Measurements from ENCODE around the gene GNS. TPM values are rescaled to one million over a fixed set of nuclear protein-coding genes. Genes with fewer than 3 reads are reported as not detected.

GNS gene
- total RNA-seq, 1 experiment from 2014 or later: 26.0 TPM

DNA sequence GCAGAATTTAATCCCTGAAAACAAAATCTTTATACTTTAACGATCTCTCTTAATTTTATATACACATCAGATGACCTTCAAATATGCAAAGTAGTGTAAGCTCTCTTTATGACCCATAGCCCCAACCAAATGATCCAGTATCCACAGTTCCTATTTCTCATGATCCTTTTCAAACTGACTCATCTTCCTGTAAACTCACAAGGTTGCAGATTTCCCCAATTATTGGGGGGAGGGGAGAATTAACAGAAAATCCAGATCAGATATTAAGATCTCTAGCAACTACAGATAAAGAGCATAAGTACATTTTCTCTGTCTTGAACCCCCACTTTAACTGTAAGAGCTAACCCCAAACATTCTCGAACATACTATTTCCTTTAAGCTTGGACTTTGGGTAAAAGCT is 12.5 kb downstream of the GNS start:
- WGBS (ENCODE audit: extremely low coverage, insufficient read length, low lambda C conversion rate): 100% methylated on average over 1 of the region's 2 CpGs
- H2AFZ ChIP-seq (ENCODE audit: low read length): no peak overlapping the region

More for the DNA sequence above, 12.5 kb downstream of the GNS start:
- no peak overlapping the region for H3K4me3 Mint-ChIP-seq
- Histone ChIP-seq H3K56ac (ENCODE audit: insufficient read length, low read depth, low read length) (no peak overlapping the region), H3K79me2 (ENCODE audit: insufficient read depth, low read length) (no peaks in the 10 kb centered on the region), H4K91ac (ENCODE audit: insufficient read length, low read depth, low read length) (no peak overlapping the region), H3K23ac (ENCODE audit: insufficient read length, low read depth, low read length) (no peak overlapping the region), H2BK20ac (ENCODE audit: low read depth, low read length, poor library complexity, severe bottlenecking) (no peak overlapping the region), H3K14ac (ENCODE audit: insufficient read depth, low read length) (no peak overlapping the region), H3K27ac (ENCODE audit: insufficient read length, low read depth, low read length) (no peak overlapping the region), H2BK120ac (ENCODE audit: low read depth, low read length, poor library complexity, severe bottlenecking) (no peak overlapping the region), H3T11ph (ENCODE audit: low read length) (no peak overlapping the region), H3K23me2 (ENCODE audit: insufficient read length, low read depth, low read length, poor library complexity, severe bottlenecking) (no peaks in the 10 kb centered on the region), H4K20me1 (ENCODE audit: control insufficient read depth, insufficient read depth, insufficient read length) (no peaks in the 10 kb centered on the region), H3K79me1 (ENCODE audit: insufficient read depth, low read depth, low read length, poor library complexity, severe bottlenecking) (no peaks in the 10 kb centered on the region), H3K4ac (ENCODE audit: low read depth, low read length) (no peak overlapping the region), H3K18ac (ENCODE audit: insufficient read length, low read depth, low read length) (no peak overlapping the region), H2BK15ac (ENCODE audit: low read depth, low read length) (no peak overlapping the region), H2BK12ac (ENCODE audit: insufficient read length, low read depth, low read length) (no peak overlapping the region), H4K5ac (ENCODE audit: insufficient read length, low read depth, low read length) (no peak overlapping the region), H3K27me3 (ENCODE audit: insufficient read depth, low read length) (no peaks in the 10 kb centered on the region), H2AK5ac (ENCODE audit: insufficient read length, low read length) (no peak overlapping the region), H3K9ac (ENCODE audit: extremely low read depth, insufficient read length, low read length) (no peak overlapping the region), H3K4me1 (ENCODE audit: insufficient read depth, low read length) (no peaks in the 10 kb centered on the region), H3K9me3 (ENCODE audit: control insufficient read depth, low read depth, low read length) (no peaks in the 10 kb centered on the region), H4K8ac (replicated peaks; ENCODE audit: insufficient read length, low read depth, low read length) (no peak overlapping the region), H3K4me2 (ENCODE audit: insufficient read depth, insufficient read length, low read length) (no peak overlapping the region), H2BK5ac (ENCODE audit: insufficient read length, low read length) (no peak overlapping the region)
- peaks cover 0 to 2% of the 10 kb centered on the region in 2 experiments; a peak in 1 of 5 replicates for H3K9me3 Mint-ChIP-seq
- H3K27ac Mint-ChIP-seq: no peak overlapping the region
- no peaks in the 10 kb centered on the region for H3K4me1 Mint-ChIP-seq
- no peaks in the 10 kb centered on the region for H3K27me3 Mint-ChIP-seq (ENCODE audit: low read depth)
- peaks cover 18 to 67% (median 52%) of the 10 kb centered on the region in 3 experiments for H3K36me3 Mint-ChIP-seq (ENCODE audit: insufficient read depth in 1 of 3, low read depth in 3 of 3)
- TF ChIP-seq, protein P1, sequence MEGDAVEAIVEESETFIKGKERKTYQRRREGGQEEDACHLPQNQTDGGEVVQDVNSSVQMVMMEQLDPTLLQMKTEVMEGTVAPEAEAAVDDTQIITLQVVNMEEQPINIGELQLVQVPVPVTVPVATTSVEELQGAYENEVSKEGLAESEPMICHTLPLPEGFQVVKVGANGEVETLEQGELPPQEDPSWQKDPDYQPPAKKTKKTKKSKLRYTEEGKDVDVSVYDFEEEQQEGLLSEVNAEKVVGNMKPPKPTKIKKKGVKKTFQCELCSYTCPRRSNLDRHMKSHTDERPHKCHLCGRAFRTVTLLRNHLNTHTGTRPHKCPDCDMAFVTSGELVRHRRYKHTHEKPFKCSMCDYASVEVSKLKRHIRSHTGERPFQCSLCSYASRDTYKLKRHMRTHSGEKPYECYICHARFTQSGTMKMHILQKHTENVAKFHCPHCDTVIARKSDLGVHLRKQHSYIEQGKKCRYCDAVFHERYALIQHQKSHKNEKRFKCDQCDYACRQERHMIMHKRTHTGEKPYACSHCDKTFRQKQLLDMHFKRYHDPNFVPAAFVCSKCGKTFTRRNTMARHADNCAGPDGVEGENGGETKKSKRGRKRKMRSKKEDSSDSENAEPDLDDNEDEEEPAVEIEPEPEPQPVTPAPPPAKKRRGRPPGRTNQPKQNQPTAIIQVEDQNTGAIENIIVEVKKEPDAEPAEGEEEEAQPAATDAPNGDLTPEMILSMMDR (conservative IDR thresholded peaks at IDR 0.05): no peak
- DNase-seq: no peak
